GM12865 (cell line): ENCODE results near the gene FAM118B.

Experiments used
- DNase-seq: peaks from one replicate; pipeline ENCODE4 v3.0.0; 2010; ENCODE audit warnings: low read depth
- H3K4me3 ChIP-seq: 2 replicates; pipeline ENCODE4 v1.5.1; 2011; ENCODE audit warnings: mild to moderate bottlenecking, low read depth, low read length, control low read depth
- CTCF ChIP-seq: IDR thresholded peaks from 2 replicates; pipeline ENCODE4 v1.5.1; 2011; ENCODE audit warnings: low read length, control low read depth, low read depth, inconsistent platforms; ENCODE audit not compliant: insufficient read depth; ENCODE audit errors: missing control alignments

Gene FAM118B

GRCh38 chr11:126186708-126187529 lies 24.7 kb upstream of the FAM118B start:
- no peak overlapping the region for H3K4me3 ChIP-seq
- DNase-seq: no peak

GRCh38 chr11:126188332-126189108 lies 23.1 kb upstream of the FAM118B start:
- H3K4me3 ChIP-seq: no peak overlapping the region
- TF ChIP-seq CTCF: no peak
- DNase-seq: peak; percentile 77

More at GRCh38 chr11:126186708-126187529, 24.7 kb upstream of the FAM118B start:
- TF ChIP-seq CTCF: no peak

- no peak for TF ChIP-seq CTCF
- DNase-seq: peak; percentile 69
- no peak overlapping the region for H3K4me3 ChIP-seq
These were observed 22.3 kb upstream of the FAM118B start for GRCh38 chr11:126189109-126189929.

- no peak overlapping the region for H3K4me3 ChIP-seq
- TF ChIP-seq CTCF: no peak
- DNase-seq: no peak
These were observed 20.8 kb upstream of the FAM118B start for GRCh38 chr11:126190792-126191191.

GRCh38 chr11:126191379-126192073 lies 20.1 kb upstream of the FAM118B start:
- DNase-seq: no peak
- H3K4me3 ChIP-seq: no peak overlapping the region
- no peak for TF ChIP-seq CTCF

GRCh38 chr11:126192361-126192760 lies 19.2 kb upstream of the FAM118B start:
- no peak for DNase-seq
- TF ChIP-seq CTCF: no peak
- H3K4me3 ChIP-seq: no peak overlapping the region
